CD4-positive, alpha-beta T cell treated with Interleukin-12 subunit alpha and Interleukin-12 subunit beta, for 1 hour (primary cell): Measurements from ENCODE around the gene CCDC34.

Experiments
- DNase-seq: peaks from one replicate; pipeline ENCODE4 v3.0.0-alpha.2; 2020

Gene CCDC34

GRCh38 chr11:27315836-27316235 is 47.2 kb downstream of the CCDC34 start:
- no peak for DNase-seq

GRCh38 chr11:27313157-27313821 is 49.7 kb downstream of the CCDC34 start:
- no peak for DNase-seq

- DNase-seq, result no peak
Measured at GRCh38 chr11:27312110-27312509, 50.9 kb downstream of the CCDC34 start.

GRCh38 chr11:27310707-27311106 is 52.3 kb downstream of the CCDC34 start:
- no peak for DNase-seq

GRCh38 chr11:27310182-27310581 is 52.8 kb downstream of the CCDC34 start:
- no peak for DNase-seq

GRCh38 chr11:27309046-27309445 is 54.0 kb downstream of the CCDC34 start:
- DNase-seq, result no peak

GRCh38 chr11:27307232-27307631 is 55.8 kb downstream of the CCDC34 start:
- DNase-seq, result no peak

- no peak for DNase-seq
Measured at GRCh38 chr11:27305751-27306150, 57.3 kb downstream of the CCDC34 start.

- DNase-seq, result no peak
Measured at GRCh38 chr11:27304514-27304913, 58.5 kb downstream of the CCDC34 start.

GRCh38 chr11:27303903-27304302 is 59.1 kb downstream of the CCDC34 start:
- DNase-seq, result no peak

- DNase-seq, result no peak
Measured at GRCh38 chr11:27300974-27301373, 62.0 kb downstream of the CCDC34 start.

GRCh38 chr11:27297616-27298015 is 65.4 kb downstream of the CCDC34 start:
- no peak for DNase-seq

- DNase-seq, result no peak
Measured at GRCh38 chr11:27296497-27296896, 66.5 kb downstream of the CCDC34 start.

- no peak for DNase-seq
Measured at GRCh38 chr11:27295928-27296327, 67.1 kb downstream of the CCDC34 start.

GRCh38 chr11:27294654-27295053 is 68.4 kb downstream of the CCDC34 start:
- DNase-seq, result no peak

- no peak for DNase-seq
Measured at GRCh38 chr11:27293515-27294417, 69.2 kb downstream of the CCDC34 start.

GRCh38 chr11:27292637-27293010 is 70.4 kb downstream of the CCDC34 start:
- DNase-seq, result no peak

- no peak for DNase-seq
Measured at GRCh38 chr11:27291954-27292636, 70.9 kb downstream of the CCDC34 start.

GRCh38 chr11:27291302-27291889 is 71.6 kb downstream of the CCDC34 start:
- DNase-seq, result no peak

GRCh38 chr11:27290261-27291050 is 72.6 kb downstream of the CCDC34 start:
- DNase-seq, result no peak
